WTC11 (cell line): ENCODE measurements around the gene ERMAP.

Experiments used
- CTCF ChIP-seq: fragments of 200-600 bp; IDR thresholded peaks from 2 replicates; pipeline ENCODE4 v1.8.0; 2022; ENCODE audit warnings: antibody characterized with exemption
- IRF2 ChIP-seq: sonication (generic); formaldehyde crosslinking; IDR thresholded peaks from 2 replicates; pipeline ENCODE4 v1.8.0; 2022; ENCODE audit warnings: low read depth, missing genetic modification reagents, borderline replicate concordance
- NFE2L1 ChIP-seq: sonication (generic); formaldehyde crosslinking; IDR thresholded peaks from 2 replicates; pipeline ENCODE4 v1.8.1; 2023; ENCODE audit warnings: missing genetic modification reagents
- SP1 ChIP-seq: sonication (generic); formaldehyde crosslinking; conservative IDR thresholded peaks from 2 replicates; pipeline ENCODE4 v1.8.1; 2022; ENCODE audit warnings: missing genetic modification reagents

GRCh38 chr1:42769811-42770210, 47.1 kb upstream of the ERMAP start:
- TF ChIP-seq NFE2L1 (CRISPR knock-in tag) (no peak), CTCF (no peak), SP1 (CRISPR knock-in tag) (no peak), IRF2 (no peak)
